ENCODE results near the gene MGAT3. TPM values are rescaled to one million over a fixed set of nuclear protein-coding genes. Genes with fewer than 3 reads are reported as not detected.

MGAT3 gene
- total and polyA plus RNA-seq, 2 donors (not counting 1 experiment from before 2014, with no cell fraction given): 11.1 to 27.8 TPM

GRCh38 chr22:39452740-39453040 lies 4.1 kb upstream of the MGAT3 start:
- H4K20me1 ChIP-seq (ENCODE audit: control insufficient read depth, insufficient read depth, low read length, poor library complexity, severe bottlenecking): no peaks in the 10 kb centered on the region
- ATAC-seq (ENCODE audit: low read depth) (no peak), DNase-seq (no peak)
- H3K9me3 ChIP-seq (ENCODE audit: control extremely low read depth in 1 of 3, control insufficient read depth in 2 of 3, insufficient read depth in 1 of 3, low read length in 2 of 3): no peaks in the 10 kb centered on the region
- peaks cover 75% of the 10 kb centered on the region for H3K4me1 Mint-ChIP-seq
- no peaks in the 10 kb centered on the region for H3K36me3 ChIP-seq (replicated peaks in 1 of 2; ENCODE audit: control extremely low read depth in 1 of 2, control insufficient read depth in 1 of 2, extremely low read depth in 1 of 2, insufficient read depth in 2 of 2, low read length in 1 of 2)
- H3K79me2 ChIP-seq (ENCODE audit: control insufficient read depth, insufficient read depth, low read length): peaks cover 7% of the 10 kb centered on the region
- H3K9ac ChIP-seq (ENCODE audit: low read length): no peak overlapping the region
- POLR2A ChIA-PET: interaction anchor here (0.7 to 1.2 kb wide), 3 partner anchors 13 to 136 kb away, joined by 3 to 6 read pairs (median 4); no protein-coding TSS in a partner anchor
- no peak overlapping the region for H3K4me3 ChIP-seq (ENCODE audit: control extremely low read depth in 1 of 5, extremely low read depth in 1 of 5, insufficient read depth in 1 of 5, low read depth in 2 of 5, low read length in 4 of 5)
- no peak for TF ChIP-seq CTCF (IDR thresholded peaks at IDR 0.05)
- TF ChIP-seq EZH2 (IDR thresholded peaks at IDR 0.05; ENCODE audit: borderline replicate concordance, insufficient read depth, low read depth, low read length, poor library complexity, severe bottlenecking): no peak
- intact Hi-C loops (cut with micrococcal nuclease): no loop called here
- H3K27ac Mint-ChIP-seq: peak overlapping the region; percentile 59
- peaks cover 43 to 45% of the 10 kb centered on the region in 2 donors for H3K4me1 ChIP-seq (ENCODE audit: control insufficient read depth in 2 of 2, insufficient read depth in 2 of 2, low read length in 2 of 2)
- H3K27me3 Mint-ChIP-seq: peaks cover 3% of the 10 kb centered on the region
- CTCF ChIA-PET: interaction anchor here (0.9 kb wide), 1 partner anchor 9 kb away, joined by 3 read pairs; no protein-coding TSS in a partner anchor
- no peak overlapping the region for H3K27ac ChIP-seq (ENCODE audit: low read length in 2 of 2)
- H3K9me3 Mint-ChIP-seq (ENCODE audit: insufficient read depth): no peaks in the 10 kb centered on the region
- no peak overlapping the region for H3K4me2 ChIP-seq (replicated peaks; ENCODE audit: low read depth, low read length, poor library complexity, severe bottlenecking)
- WGBS (ENCODE audit: insufficient coverage): 95% methylated on average over 6 of the region's 6 CpGs
- no peak overlapping the region for H2AFZ ChIP-seq (ENCODE audit: insufficient read depth, low read depth, low read length, poor library complexity, severe bottlenecking)
- H3K27me3 ChIP-seq (replicated peaks in 1 of 4; ENCODE audit: control extremely low read depth in 1 of 4, control insufficient read depth in 3 of 4, insufficient read depth in 4 of 4, low read length in 3 of 4): peaks cover 0 to 13% (median 1%) of the 10 kb centered on the region in 4 experiments
- H3K4me3 Mint-ChIP-seq: no peak overlapping the region

GRCh38 chr22:39453765-39454378 lies 2.9 kb upstream of the MGAT3 start:
- no peak overlapping the region for H3K4me3 Mint-ChIP-seq
- CTCF ChIA-PET: interaction anchor here (1.4 kb wide), 1 partner anchor 11 kb away, joined by 7 read pairs; no protein-coding TSS in a partner anchor
- DNase-seq (no peak), ATAC-seq (ENCODE audit: low read depth) (no peak)
- no peak overlapping the region for H3K9ac ChIP-seq (ENCODE audit: low read length)
- H3K27ac Mint-ChIP-seq: peak overlapping the region; percentile 76
- no peak overlapping the region for H2AFZ ChIP-seq (ENCODE audit: insufficient read depth, low read depth, low read length, poor library complexity, severe bottlenecking)
- 84% methylated on average over 7 of the region's 9 CpGs for WGBS (ENCODE audit: insufficient coverage)
- TF ChIP-seq CTCF (IDR thresholded peaks at IDR 0.05) (no peak), EZH2 (IDR thresholded peaks at IDR 0.05; ENCODE audit: borderline replicate concordance, insufficient read depth, low read depth, low read length, poor library complexity, severe bottlenecking) (no peak)
- peaks cover 0 to 23% (median 5%) of the 10 kb centered on the region in 4 experiments for H3K27me3 ChIP-seq (replicated peaks in 1 of 4; ENCODE audit: control extremely low read depth in 1 of 4, control insufficient read depth in 3 of 4, insufficient read depth in 4 of 4, low read length in 3 of 4)
- no peak overlapping the region for H3K4me3 ChIP-seq (ENCODE audit: control extremely low read depth in 1 of 5, extremely low read depth in 1 of 5, insufficient read depth in 1 of 5, low read depth in 2 of 5, low read length in 4 of 5)
- H3K9me3 Mint-ChIP-seq (ENCODE audit: insufficient read depth): no peaks in the 10 kb centered on the region
- peaks cover 41 to 43% of the 10 kb centered on the region in 2 donors for H3K4me1 ChIP-seq (ENCODE audit: control insufficient read depth in 2 of 2, insufficient read depth in 2 of 2, low read length in 2 of 2)
- H4K20me1 ChIP-seq (ENCODE audit: control insufficient read depth, insufficient read depth, low read length, poor library complexity, severe bottlenecking): no peaks in the 10 kb centered on the region
- H3K4me1 Mint-ChIP-seq: peaks cover 71% of the 10 kb centered on the region
- POLR2A ChIA-PET: interaction anchor here (0.6 kb wide), 1 partner anchor 82 kb away, joined by 3 read pairs; no protein-coding TSS in a partner anchor
- no peaks in the 10 kb centered on the region for H3K36me3 ChIP-seq (replicated peaks in 1 of 2; ENCODE audit: control extremely low read depth in 1 of 2, control insufficient read depth in 1 of 2, extremely low read depth in 1 of 2, insufficient read depth in 2 of 2, low read length in 1 of 2)
- intact Hi-C loops (cut with micrococcal nuclease): no loop called here
- H3K4me2 ChIP-seq (replicated peaks; ENCODE audit: low read depth, low read length, poor library complexity, severe bottlenecking): no peak overlapping the region
- H3K79me2 ChIP-seq (ENCODE audit: control insufficient read depth, insufficient read depth, low read length): peaks cover 8% of the 10 kb centered on the region
- peaks cover 9% of the 10 kb centered on the region for H3K27me3 Mint-ChIP-seq
- no peaks in the 10 kb centered on the region for H3K9me3 ChIP-seq (ENCODE audit: control extremely low read depth in 1 of 3, control insufficient read depth in 2 of 3, insufficient read depth in 1 of 3, low read length in 2 of 3)
- no peak overlapping the region for H3K27ac ChIP-seq (ENCODE audit: low read length in 2 of 2)
